ENCODE results near the gene BPIFA1.

GRCh38 chr20:33279261-33279910 is 43.6 kb downstream of the BPIFA1 start:
- TF ChIP-seq CTCF (IDR thresholded peaks at IDR 0.05; ENCODE audit: insufficient read depth, low read length, poor library complexity, severe bottlenecking) (no peak), EZH2phosphoT487 (conservative IDR thresholded peaks at IDR 0.05; ENCODE audit: low read length) (no peak)

Measured in SU-DHL-6 (cell line).